ENCODE results near the gene TXNL4A.

TXNL4A gene

DNA sequence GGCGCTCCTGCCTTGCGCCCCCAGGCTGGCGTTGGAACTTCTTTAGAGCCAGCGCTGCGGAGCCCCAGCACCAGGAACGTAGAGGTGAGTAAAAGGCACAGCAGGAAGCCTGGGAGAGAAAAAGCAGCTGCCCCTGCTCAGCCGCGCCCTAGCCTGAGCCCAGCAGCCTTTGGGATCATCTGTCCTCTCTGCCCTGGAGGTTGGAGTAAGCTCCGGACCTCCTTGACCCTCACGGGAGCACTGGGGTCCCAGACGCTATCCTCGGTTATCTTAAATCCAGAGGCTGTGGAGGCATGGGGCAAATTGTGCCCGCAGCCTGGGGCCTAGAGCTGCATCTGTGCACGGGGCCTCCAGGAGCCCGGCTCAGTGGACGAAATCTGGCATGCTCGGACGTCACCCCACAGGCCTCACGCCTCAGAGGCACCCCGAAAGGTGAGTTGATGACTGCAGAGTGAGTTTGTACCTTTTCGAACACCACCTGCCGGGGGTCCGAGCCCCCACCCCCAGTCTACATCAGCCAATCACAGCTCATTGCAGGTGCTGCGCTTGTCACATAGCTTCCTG, 35.3 kb downstream of the TXNL4A start:
- Histone ChIP-seq H3K4me1 (ENCODE audit: insufficient read depth, low read length) (peaks cover 23% of the 10 kb centered on the region), H3K36me3 (ENCODE audit: insufficient read depth, low read length) (no peaks in the 10 kb centered on the region), H3K9ac (ENCODE audit: low read length) (no peak overlapping the region), H3K4me3 (ENCODE audit: low read depth in 1 of 2, low read length in 2 of 2) (no peak overlapping the region), H3K27me3 (ENCODE audit: control insufficient read depth in 1 of 2, insufficient read depth in 2 of 2, low read length in 2 of 2) (no peaks in the 10 kb centered on the region), H3K9me3 (ENCODE audit: low read length) (no peaks in the 10 kb centered on the region), H3K27ac (ENCODE audit: low read depth, low read length) (no peak overlapping the region)

DNA sequence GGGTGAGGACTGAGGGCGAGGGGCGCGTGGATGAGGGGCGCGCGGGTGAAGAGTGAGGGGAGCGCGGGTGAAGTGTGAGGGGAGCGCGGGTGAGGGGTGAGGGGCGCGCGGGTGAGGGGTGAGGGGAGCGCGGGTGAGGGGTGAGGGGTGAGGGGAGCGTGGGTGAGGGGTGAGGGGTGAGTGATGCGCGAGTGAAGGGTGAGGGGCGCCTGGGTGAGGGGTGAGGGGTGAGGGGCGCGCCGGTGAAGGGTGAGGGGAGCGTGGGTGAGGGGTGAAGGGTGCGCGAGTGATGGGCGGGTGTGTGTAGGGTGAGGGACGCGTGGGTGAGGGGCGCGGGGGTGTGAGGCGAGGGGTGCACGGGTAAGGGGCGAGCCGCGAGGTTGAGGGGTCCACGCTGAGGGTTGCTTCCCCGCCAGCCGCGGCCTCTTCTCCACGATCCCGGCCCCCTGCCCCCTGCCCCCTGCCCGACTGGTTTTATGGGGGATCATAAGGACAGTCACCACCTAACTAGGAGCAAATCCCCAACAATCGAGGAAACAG, 35.8 kb downstream of the TXNL4A start:
- H3K4me3 ChIP-seq (ENCODE audit: low read depth in 1 of 2, low read length in 2 of 2) = peak overlapping the region in 1 of 2 donors; percentile 91
- H3K27ac ChIP-seq (ENCODE audit: low read depth, low read length) = no peak overlapping the region
- no peaks in the 10 kb centered on the region for H3K27me3 ChIP-seq (ENCODE audit: control insufficient read depth in 1 of 2, insufficient read depth in 2 of 2, low read length in 2 of 2)
- peaks cover 28% of the 10 kb centered on the region for H3K4me1 ChIP-seq (ENCODE audit: insufficient read depth, low read length)
- no peak overlapping the region for H3K9ac ChIP-seq (ENCODE audit: low read length)
- H3K36me3 ChIP-seq (ENCODE audit: insufficient read depth, low read length) = no peaks in the 10 kb centered on the region
- no peaks in the 10 kb centered on the region for H3K9me3 ChIP-seq (ENCODE audit: low read length)

DNA sequence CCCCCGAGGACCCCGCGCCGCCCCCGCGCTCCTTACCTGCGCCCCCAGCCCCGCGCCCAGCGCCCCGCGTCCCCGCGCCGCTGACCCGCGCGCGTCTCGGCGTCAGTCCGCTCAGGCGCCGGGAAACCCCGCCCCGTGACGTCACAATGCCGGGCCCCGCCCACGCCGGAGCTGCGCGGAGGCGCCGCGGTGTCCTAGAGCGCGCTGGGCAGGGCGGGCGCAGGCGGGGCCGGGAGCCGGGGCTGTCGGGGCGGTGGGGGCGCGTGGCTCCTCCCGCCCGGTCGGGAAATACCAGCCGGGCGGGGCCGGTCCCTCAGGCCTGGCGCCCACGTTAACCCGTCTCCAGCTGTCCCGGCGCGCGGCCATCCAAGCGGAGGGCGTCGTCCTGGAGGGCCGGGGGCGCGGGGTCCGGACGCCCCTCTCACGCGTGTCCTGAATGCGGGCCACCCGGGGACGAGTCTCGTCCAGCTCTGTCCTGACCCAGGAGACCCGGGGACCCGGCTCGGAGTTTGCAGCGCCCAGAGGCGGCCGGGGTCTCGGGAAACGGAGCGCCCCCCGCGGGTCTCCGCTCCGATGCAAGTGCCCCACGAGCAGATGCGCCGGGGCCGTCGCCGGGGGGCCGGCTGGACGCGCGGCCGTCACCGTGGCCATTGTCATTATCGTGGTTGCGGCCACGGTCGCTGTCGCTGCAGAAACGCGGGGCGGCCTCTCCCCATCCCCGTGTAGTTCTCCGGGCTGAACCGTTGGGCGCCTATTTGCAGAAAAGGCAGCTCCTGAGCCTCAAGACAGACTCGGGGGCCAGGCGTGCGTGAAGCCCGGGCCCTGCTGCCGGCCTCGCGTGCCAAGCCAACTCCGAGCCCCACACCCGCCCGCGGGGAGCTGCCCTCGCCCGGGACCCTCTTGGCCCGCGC, 36.6 kb downstream of the TXNL4A start, which contains the start of gene SLC66A2:
SLC66A2 (minus strand) TSS at position 109 of the 911 bp plus-strand sequence. CDS start 727 bp downstream, outside the sequence.
- peak within 1 kb of the TSS; percentile 36 for H3K9ac ChIP-seq (ENCODE audit: low read length)
- H3K27ac ChIP-seq (ENCODE audit: low read depth, low read length) = peak within 1 kb of the TSS; percentile 63
- no peaks in the 10 kb centered on the region for H3K9me3 ChIP-seq (ENCODE audit: low read length)
- H3K4me3 ChIP-seq (ENCODE audit: low read depth in 1 of 2, low read length in 2 of 2) = peak within 1 kb of the TSS; percentile 72 to 91
- no peaks in the 10 kb centered on the region for H3K27me3 ChIP-seq (ENCODE audit: control insufficient read depth in 1 of 2, insufficient read depth in 2 of 2, low read length in 2 of 2)
- H3K36me3 ChIP-seq (ENCODE audit: insufficient read depth, low read length) = no peaks in the 10 kb centered on the region
- peaks cover 28% of the 10 kb centered on the region for H3K4me1 ChIP-seq (ENCODE audit: insufficient read depth, low read length)

DNA sequence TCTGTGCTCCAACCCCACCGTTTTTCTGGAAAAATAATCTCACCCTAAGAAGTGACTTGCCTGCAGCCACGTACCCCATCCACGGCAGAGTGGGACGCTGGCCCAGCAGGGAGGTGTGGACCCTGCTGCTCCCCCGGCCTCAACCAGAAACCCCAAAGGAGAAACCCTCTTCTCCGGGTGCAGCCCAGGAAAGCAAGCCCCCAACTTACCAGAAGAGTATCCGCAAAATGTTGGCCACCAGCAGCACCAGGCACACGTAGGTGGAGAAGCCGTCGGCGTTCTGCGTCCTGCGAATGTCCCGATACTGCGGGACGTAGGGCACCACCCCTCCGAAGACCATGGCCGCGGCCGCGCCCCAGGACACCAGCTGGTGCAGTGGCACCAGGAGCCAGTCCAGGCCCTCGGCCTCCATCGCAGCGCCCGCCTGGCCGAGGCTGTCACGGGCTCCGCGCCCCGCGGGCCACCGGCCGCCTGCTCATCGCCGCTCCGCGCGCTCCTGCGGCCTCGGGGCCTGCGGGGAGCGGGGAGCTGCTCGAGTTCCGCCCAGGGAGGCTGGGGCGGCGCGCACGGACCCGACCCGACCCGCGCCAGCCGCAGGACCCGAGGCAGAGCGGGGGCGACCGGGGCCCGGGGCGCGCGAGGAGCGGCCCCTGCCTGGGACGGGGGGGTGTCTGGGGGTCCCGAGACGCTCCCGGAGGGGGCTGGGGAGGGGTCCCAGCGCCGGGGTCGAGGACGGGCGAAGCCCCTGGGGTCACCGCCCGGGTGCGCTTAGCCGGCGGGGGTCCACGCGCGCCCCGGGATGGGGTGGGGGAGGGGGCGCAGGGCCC, 37.6 kb downstream of the TXNL4A start:
- Histone ChIP-seq H3K27me3 (ENCODE audit: control insufficient read depth in 1 of 2, insufficient read depth in 2 of 2, low read length in 2 of 2) (no peaks in the 10 kb centered on the region), H3K4me1 (ENCODE audit: insufficient read depth, low read length) (peaks cover 28% of the 10 kb centered on the region), H3K27ac (ENCODE audit: low read depth, low read length) (peak overlapping the region; percentile 63)

DNA sequence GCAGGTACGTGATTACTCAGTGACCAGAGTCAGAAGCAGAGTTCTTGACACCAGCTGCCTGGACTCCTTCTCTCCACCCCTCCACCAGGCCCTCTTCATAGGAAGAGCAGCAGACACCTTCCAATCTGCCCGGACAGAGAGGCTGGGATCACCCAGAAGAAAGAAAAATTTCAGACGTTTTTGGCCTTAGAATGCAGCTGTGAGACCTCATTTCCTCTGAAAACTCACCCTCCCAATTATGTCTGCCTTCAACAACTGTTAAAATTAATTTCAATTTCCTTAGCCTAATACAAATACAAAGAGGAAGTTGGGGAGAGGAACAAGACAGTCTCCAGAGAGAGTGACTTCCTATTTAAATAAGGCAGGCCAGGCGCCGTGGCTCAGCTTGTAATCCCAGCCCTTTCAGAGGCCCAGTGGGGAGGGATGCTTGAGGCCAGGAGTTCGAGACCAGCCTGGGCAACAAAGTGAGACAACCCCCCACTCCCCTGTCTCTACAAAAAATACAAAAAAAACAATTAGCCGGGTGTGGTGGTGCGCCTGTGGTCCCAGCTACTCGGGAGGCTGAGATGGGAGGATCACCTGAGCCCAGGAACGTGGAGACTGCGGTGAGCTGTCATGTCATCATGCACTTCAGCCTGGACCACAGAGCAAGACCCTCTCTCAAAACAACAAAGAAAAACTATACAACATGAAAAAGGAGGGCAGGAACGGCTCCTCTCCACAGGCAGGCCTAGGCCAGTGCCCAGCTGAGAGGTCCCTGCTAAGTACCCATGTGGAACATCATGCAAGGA, 38.5 kb downstream of the TXNL4A start:
- no peaks in the 10 kb centered on the region for H3K9me3 ChIP-seq (ENCODE audit: low read length)
- peak overlapping the region in 1 of 2 donors; percentile 72 for H3K4me3 ChIP-seq (ENCODE audit: low read depth in 1 of 2, low read length in 2 of 2)
- no peaks in the 10 kb centered on the region for H3K36me3 ChIP-seq (ENCODE audit: insufficient read depth, low read length)
- peak overlapping the region; percentile 7 for H3K27ac ChIP-seq (ENCODE audit: low read depth, low read length)
- H3K9ac ChIP-seq (ENCODE audit: low read length) = peak overlapping the region; percentile 36
- no peaks in the 10 kb centered on the region for H3K27me3 ChIP-seq (ENCODE audit: control insufficient read depth in 1 of 2, insufficient read depth in 2 of 2, low read length in 2 of 2)
- peaks cover 28% of the 10 kb centered on the region for H3K4me1 ChIP-seq (ENCODE audit: insufficient read depth, low read length)

More for the DNA sequence above, 37.6 kb downstream of the TXNL4A start:
- Histone ChIP-seq H3K9ac (ENCODE audit: low read length) (peak overlapping the region; percentile 36), H3K36me3 (ENCODE audit: insufficient read depth, low read length) (no peaks in the 10 kb centered on the region), H3K9me3 (ENCODE audit: low read length) (no peaks in the 10 kb centered on the region), H3K4me3 (ENCODE audit: low read depth in 1 of 2, low read length in 2 of 2) (peak overlapping the region; percentile 72 to 91)

DNA sequence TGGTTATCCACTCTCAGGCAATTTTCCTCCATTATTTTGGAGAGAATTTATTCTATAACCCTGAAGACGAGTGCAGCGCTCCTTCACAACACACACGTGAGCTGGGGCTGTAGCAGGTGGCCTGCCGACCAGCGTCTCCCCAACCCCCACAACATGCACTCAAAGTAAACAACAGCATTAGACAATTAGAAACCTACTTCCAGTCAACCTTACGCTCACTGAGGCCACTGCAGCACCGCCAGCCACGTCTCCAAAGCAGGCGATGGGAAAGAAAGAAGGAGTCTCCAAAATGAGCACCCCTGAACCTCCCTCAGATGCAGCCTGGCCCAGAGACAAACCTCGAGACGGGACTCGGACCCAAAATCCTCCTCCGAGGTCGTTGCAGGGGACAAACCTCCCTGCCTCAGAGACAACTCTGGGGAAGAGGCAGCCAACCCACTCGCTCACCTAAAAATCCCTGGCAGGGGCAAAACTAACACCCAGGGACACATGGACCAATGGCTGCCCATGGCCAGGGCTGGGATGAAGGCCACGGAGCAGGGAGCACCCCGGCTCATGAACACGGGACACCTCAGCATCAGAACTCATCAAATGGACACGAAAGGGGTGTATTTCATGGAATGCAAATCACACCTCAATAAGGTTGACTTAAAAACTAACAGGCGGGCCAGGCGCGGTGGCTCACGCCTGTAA, 39.5 kb downstream of the TXNL4A start:
- no peaks in the 10 kb centered on the region for H3K27me3 ChIP-seq (ENCODE audit: control insufficient read depth in 1 of 2, insufficient read depth in 2 of 2, low read length in 2 of 2)
- no peak overlapping the region for H3K27ac ChIP-seq (ENCODE audit: low read depth, low read length)
- H3K9ac ChIP-seq (ENCODE audit: low read length) = no peak overlapping the region
- no peak overlapping the region for H3K4me3 ChIP-seq (ENCODE audit: low read depth in 1 of 2, low read length in 2 of 2)
- H3K9me3 ChIP-seq (ENCODE audit: low read length) = no peaks in the 10 kb centered on the region
- H3K36me3 ChIP-seq (ENCODE audit: insufficient read depth, low read length) = no peaks in the 10 kb centered on the region
- H3K4me1 ChIP-seq (ENCODE audit: insufficient read depth, low read length) = peaks cover 28% of the 10 kb centered on the region

DNA sequence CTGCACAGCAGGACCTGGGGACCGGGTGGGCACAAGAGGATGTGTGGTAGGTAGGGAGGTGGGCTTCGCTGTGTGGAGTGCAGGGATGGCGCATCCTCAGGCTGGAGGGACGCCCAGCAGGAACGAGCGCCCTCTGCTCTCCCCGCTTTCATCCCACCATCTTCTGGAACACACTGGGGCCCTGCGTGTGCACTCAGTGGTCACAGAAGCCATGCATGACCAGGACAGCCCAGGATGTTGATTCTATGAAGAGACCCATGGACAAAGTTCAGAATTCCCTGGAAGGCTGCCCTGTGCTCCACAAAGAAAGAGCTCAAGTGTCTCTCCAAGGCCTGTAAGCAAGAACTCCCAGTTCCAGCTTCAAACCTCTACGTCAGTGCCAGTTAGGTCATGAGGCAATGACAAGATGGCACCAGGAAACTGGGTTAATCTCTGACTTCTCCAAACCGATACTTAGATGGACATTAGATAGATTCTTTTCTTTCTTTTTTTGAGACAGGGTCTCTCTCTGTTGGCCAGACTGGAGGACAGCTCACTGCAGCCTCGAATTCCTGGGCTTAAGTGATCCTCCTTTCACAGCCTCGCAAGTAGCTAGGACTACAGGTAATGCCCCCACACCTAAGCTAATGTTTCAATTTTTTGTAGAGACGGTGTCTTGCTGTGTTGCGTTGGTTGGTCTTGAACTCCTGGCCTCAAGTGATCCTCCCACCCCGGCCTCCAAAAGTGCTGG, 40.3 kb downstream of the TXNL4A start:
- Histone ChIP-seq H3K4me3 (ENCODE audit: low read depth in 1 of 2, low read length in 2 of 2) (no peak overlapping the region), H3K9me3 (ENCODE audit: low read length) (no peaks in the 10 kb centered on the region), H3K27ac (ENCODE audit: low read depth, low read length) (no peak overlapping the region), H3K4me1 (ENCODE audit: insufficient read depth, low read length) (peaks cover 28% of the 10 kb centered on the region), H3K36me3 (ENCODE audit: insufficient read depth, low read length) (peaks cover 3% of the 10 kb centered on the region), H3K9ac (ENCODE audit: low read length) (no peak overlapping the region), H3K27me3 (ENCODE audit: control insufficient read depth in 1 of 2, insufficient read depth in 2 of 2, low read length in 2 of 2) (no peaks in the 10 kb centered on the region)

DNA sequence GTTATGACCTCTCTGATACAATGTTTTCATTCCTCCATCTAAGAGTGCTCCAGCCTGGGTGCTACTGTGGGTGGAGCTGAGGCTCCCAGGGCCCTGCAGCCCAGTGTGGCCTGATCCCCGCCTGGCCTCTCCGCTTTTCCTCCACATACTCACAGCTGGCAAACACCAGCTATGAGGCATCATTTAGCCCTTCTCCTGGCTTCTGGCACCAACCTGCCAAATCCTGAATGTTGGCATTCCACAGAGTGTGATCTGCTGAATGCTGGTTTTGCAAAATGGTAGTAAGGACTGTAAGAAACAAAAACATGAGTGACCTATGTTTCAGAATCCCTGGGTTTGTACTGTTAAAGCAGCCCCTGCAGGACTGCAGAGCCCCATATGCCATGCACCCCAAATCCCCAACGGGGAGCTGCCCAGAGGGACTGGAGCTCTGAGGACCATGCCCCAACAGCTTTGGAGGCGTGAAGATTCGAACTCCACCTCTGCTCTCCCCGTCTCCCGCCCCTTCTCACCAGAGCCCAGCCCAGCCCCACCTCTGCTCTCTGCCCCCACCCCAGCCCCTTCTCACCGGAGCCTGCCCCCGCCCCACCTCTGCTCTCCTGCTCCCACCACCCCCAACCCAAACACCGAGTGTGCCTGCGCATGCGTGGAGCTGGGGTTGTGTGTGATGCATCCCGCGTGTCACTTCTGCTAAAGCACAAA, 41.2 kb downstream of the TXNL4A start:
- no peak overlapping the region for H3K4me3 ChIP-seq (ENCODE audit: low read depth in 1 of 2, low read length in 2 of 2)
- H3K27ac ChIP-seq (ENCODE audit: low read depth, low read length) = no peak overlapping the region
- H3K9me3 ChIP-seq (ENCODE audit: low read length) = no peaks in the 10 kb centered on the region
- H3K36me3 ChIP-seq (ENCODE audit: insufficient read depth, low read length) = peaks cover 11% of the 10 kb centered on the region
- no peak overlapping the region for H3K9ac ChIP-seq (ENCODE audit: low read length)
- H3K27me3 ChIP-seq (ENCODE audit: control insufficient read depth in 1 of 2, insufficient read depth in 2 of 2, low read length in 2 of 2) = no peaks in the 10 kb centered on the region
- H3K4me1 ChIP-seq (ENCODE audit: insufficient read depth, low read length) = peaks cover 28% of the 10 kb centered on the region

DNA sequence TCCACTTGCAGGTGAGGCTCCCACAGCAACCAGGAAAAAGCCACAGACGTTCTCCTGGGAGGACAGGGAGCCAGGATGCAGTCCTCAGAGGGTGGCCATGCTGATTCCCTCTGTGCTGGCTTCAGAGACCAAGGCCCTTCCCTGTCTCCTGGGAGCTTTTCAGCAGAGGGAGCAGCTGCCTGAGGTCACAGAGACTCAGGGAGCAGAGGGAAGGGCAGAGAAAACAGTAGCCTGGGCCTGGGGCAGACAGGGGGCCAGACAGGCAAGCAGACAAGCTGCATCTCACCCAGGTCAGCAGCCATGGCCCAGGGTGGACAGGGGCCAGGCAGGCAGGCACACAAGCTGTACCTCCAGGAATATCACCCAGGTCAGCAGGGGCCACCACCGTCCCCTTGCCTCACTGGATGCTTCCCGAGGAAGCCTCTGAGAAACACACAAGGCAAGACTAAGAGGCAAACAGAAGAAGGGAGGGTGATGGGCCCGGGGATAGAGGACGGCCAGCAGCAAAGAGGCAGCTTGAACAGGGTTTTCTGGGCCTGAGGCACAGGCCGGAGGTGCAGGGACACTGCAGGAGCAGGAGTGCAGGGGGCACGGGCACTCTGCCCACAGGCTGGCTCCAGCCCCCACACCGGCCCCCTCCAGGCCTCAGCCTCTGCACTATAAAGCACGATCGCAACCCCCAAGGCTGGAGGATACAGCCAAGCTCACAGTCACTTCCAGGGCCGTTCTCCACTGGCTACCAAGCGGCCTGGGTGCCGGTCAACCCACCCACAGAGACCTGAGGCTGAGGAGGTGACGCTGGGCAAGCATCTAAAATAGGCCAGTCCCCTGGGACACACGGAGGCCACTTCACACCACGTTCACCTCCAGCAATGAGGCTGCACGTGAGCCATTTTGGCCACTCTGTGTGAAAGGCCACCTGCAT, 43.0 kb downstream of the TXNL4A start:
- H3K27me3 ChIP-seq (ENCODE audit: control insufficient read depth in 1 of 2, insufficient read depth in 2 of 2, low read length in 2 of 2) = no peaks in the 10 kb centered on the region
- H3K36me3 ChIP-seq (ENCODE audit: insufficient read depth, low read length) = peaks cover 14% of the 10 kb centered on the region
- no peaks in the 10 kb centered on the region for H3K9me3 ChIP-seq (ENCODE audit: low read length)
- H3K4me1 ChIP-seq (ENCODE audit: insufficient read depth, low read length) = peaks cover 26% of the 10 kb centered on the region
- H3K9ac ChIP-seq (ENCODE audit: low read length) = no peak overlapping the region
- H3K27ac ChIP-seq (ENCODE audit: low read depth, low read length) = no peak overlapping the region
- no peak overlapping the region for H3K4me3 ChIP-seq (ENCODE audit: low read depth in 1 of 2, low read length in 2 of 2)
